ENCODE data around the gene CHMP1A.

The CHMP1A gene

GRCh38 chr16:89602952-89603590, 54.4 kb downstream of the CHMP1A start:
- DNase-seq (ENCODE audit: low read depth in 2 of 2), result no peak

GRCh38 chr16:89602273-89602951, 55.1 kb downstream of the CHMP1A start:
- peak; percentile 40 to 68 for DNase-seq (ENCODE audit: low read depth in 2 of 2)

GRCh38 chr16:89601906-89602272, 55.6 kb downstream of the CHMP1A start:
- DNase-seq (ENCODE audit: low read depth in 2 of 2), result no peak

- no peak for DNase-seq (ENCODE audit: low read depth in 2 of 2)
Observed at GRCh38 chr16:89600956-89601355, 56.6 kb downstream of the CHMP1A start.

- DNase-seq (ENCODE audit: low read depth in 2 of 2), result no peak
Observed at GRCh38 chr16:89600427-89600826, 57.1 kb downstream of the CHMP1A start.

- no peak for DNase-seq (ENCODE audit: low read depth in 2 of 2)
Observed at GRCh38 chr16:89599902-89600301, 57.6 kb downstream of the CHMP1A start.

GRCh38 chr16:89599451-89599858, 58.1 kb downstream of the CHMP1A start:
- DNase-seq (ENCODE audit: low read depth in 2 of 2), result peak in 1 of 2 donors; percentile 28

- no peak for DNase-seq (ENCODE audit: low read depth in 2 of 2)
Observed at GRCh38 chr16:89598199-89598598, 59.3 kb downstream of the CHMP1A start.

GRCh38 chr16:89596957-89597649, 60.4 kb downstream of the CHMP1A start:
- no peak for DNase-seq (ENCODE audit: low read depth in 2 of 2)

- DNase-seq (ENCODE audit: low read depth in 2 of 2), result no peak
Observed at GRCh38 chr16:89596061-89596689, 61.3 kb downstream of the CHMP1A start.

- DNase-seq (ENCODE audit: low read depth in 2 of 2), result no peak
Observed at GRCh38 chr16:89595330-89596060, 62.0 kb downstream of the CHMP1A start.

Data from stimulated activated CD4-positive, alpha-beta T cell treated with anti-CD3 and anti-CD28 coated beads, Interleukin-15, amount 100 ng/mL, for 48 hours (primary cell).